VCaP (cell line): ENCODE data around the gene NUDT21.
"Not testable (repeated sequence)": the region's sequence is repeated elsewhere in the genome, so short reads cannot be mapped to it uniquely, and the experiment has no call there.

Experiments used
- H3K27ac ChIP-seq: fragments of 450-650 bp; 2 replicates; pipeline ENCODE4 v1.5.1; 2017
- CTCF ChIP-seq: fragments of 450-650 bp; conservative IDR thresholded peaks from 2 replicates; pipeline ENCODE4 v1.5.1; 2017; ENCODE audit warnings: mild to moderate bottlenecking, moderate library complexity

Gene NUDT21

GRCh38 chr16:56400458-56400857 lies 50.7 kb downstream of the NUDT21 start:
- TF ChIP-seq CTCF = no peak
- no peak overlapping the region for H3K27ac ChIP-seq

DNA sequence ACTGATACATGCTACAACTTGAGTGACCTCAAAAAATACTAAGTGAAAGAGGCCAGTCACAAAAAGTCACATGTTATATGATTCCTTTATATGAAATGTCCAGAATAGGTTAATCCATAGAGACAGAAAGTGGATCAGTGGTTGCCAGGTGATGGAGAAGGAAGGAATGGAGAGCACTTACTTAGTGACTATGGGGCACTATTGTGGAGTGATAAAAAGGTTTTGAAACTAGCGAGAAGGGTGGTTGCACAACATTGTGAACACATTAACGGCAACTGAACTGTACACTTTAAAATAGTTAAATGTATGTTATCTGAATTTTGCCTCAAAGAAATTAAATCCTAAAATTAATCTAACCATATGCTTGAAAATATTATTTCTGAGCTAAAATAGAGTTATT lies 51.6 kb downstream of the NUDT21 start:
- H3K27ac ChIP-seq = no peak overlapping the region
- TF ChIP-seq CTCF = no peak

DNA sequence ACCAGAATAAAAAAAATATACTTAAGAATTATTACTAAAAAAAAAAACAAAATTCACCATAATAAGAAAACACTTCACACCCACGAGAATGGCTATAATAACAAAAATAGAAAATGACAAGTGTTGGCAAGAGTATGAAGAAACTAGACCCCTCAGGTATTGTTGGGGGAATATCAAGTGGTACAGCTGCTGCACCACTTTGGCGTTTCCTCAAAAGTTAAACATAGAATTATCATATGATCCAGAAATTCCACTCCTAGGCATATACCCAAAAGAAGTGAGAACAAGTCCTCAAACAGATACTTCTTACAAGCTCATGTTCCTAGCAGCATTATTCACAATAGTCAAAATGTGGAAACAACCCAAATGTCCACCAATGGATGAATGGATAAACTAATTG lies 52.1 kb downstream of the NUDT21 start:
- no peak for TF ChIP-seq CTCF
- no peak overlapping the region for H3K27ac ChIP-seq

DNA sequence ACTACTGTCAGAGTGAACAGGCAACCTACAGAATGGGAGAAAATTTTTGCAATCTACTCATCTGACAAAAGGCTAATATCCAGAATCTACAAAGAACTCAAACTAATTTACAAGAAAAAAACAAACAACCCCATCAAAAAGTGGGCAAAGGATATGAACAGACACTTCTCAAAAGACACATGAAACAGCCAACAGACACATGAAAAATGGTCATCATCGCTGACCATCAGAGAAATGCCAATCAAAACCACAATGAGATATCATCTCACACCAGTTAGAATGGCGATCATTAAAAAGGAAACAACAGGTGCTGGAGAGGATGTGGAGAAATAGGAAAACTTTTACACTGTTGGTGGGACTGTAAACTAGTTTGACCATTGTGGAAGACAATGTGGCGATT lies 54.4 kb downstream of the NUDT21 start:
- not testable (repeated sequence) for H3K27ac ChIP-seq

DNA sequence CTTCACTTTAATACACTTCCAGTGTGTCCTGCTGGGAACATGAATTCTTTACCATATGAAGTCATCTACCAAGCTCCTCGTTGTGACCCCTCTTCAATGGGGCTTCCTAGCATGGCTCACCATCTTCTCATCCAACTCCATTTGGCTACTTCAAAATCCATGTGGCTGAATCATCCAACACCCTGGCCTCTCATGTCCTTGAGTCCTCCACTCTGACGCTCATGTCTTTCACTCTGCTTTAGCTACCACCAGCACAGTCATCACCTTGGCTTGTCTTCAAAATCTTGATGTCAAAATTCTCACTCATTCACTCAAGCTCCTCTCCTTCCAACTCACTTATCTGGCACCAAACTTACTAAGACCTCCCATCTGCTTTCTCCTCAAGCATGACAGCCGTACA lies 61.6 kb downstream of the NUDT21 start:
- no peak overlapping the region for H3K27ac ChIP-seq
- TF ChIP-seq CTCF = no peak

GRCh38 chr16:56388209-56388608 lies 62.9 kb downstream of the NUDT21 start:
- no peak for TF ChIP-seq CTCF
- no peak overlapping the region for H3K27ac ChIP-seq

- H3K27ac ChIP-seq = no peak overlapping the region
- TF ChIP-seq CTCF = no peak
Measured at GRCh38 chr16:56387396-56387795, 63.7 kb downstream of the NUDT21 start.

GRCh38 chr16:56384074-56384721 lies 66.9 kb downstream of the NUDT21 start:
- H3K27ac ChIP-seq = no peak overlapping the region
- TF ChIP-seq CTCF = no peak
